AG09319 (cell line): ENCODE measurements around the gene ARID1B.

Experiments used
- DNase-seq: peaks from one replicate; pipeline ENCODE4 v3.0.0-alpha.2; 2010; ENCODE audit warnings: low read depth; ENCODE audit errors: extremely low read depth
- CTCF ChIP-seq: IDR thresholded peaks from 2 replicates; pipeline ENCODE4 v1.5.1; 2011; ENCODE audit warnings: low read depth, mild to moderate bottlenecking, inconsistent platforms, low read length, moderate library complexity

Gene ARID1B

GRCh38 chr6:157063176-157063905 is 286.2 kb downstream of the ARID1B start:
- no peak for DNase-seq
- no peak for TF ChIP-seq CTCF

DNA sequence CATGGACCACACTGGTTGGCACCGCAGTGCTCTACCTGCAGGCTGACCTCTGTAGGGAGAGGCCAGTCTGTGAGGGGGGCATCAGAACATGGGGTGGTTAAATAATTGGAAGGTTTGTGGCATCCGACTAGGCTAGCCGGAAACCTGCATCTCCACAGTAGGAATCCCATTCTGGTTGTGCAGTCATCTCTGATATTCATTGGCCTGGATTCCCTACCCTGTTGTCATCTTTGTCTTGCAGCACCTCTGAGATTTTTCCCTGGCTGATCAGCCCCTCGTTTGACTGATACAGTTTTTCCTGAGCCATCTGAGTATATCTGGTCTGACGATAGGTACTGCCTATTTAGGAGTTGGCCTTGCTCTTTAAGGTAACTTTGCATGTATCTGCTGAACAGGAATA is 286.7 kb downstream of the ARID1B start:
- TF ChIP-seq CTCF = no peak
- no peak for DNase-seq

DNA sequence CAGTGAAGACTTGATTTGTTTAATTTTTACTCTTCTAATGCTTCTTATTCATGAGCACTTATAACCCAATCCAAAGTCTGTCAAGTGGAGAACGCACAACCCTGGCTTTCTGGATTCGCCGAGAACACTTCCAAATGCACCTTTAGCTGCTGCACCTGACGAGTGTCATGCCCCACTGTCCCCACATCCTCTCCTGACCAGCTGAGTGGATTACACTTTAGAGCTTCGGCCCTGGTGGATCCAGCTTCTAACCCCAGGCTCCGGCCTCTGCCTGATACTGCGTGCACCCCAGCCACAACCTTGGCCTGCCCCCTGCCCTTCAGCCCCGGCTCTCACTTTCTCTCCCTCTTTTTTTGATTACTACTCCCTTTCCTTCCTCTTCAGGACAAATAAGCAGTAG is 287.3 kb downstream of the ARID1B start:
- DNase-seq = no peak
- no peak for TF ChIP-seq CTCF

DNA sequence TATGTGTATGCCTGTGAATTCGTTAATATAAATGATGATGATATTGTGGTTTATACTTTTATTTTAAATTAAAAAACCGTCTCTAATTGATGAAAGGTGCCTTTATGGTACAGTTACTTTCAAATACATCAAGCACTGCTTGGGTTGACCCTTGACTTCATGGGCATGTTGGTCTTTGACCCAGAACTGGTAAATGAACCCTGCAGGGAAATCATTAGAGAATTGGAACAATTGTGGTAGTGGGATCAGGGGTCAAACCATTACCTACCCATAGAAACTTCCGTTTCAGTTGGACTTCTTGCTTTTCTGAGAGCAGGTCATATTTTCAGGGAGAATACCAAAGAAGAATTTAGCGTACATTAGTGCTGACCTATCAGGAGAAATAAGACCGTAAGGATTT is 288.2 kb downstream of the ARID1B start:
- DNase-seq = no peak
- no peak for TF ChIP-seq CTCF

DNA sequence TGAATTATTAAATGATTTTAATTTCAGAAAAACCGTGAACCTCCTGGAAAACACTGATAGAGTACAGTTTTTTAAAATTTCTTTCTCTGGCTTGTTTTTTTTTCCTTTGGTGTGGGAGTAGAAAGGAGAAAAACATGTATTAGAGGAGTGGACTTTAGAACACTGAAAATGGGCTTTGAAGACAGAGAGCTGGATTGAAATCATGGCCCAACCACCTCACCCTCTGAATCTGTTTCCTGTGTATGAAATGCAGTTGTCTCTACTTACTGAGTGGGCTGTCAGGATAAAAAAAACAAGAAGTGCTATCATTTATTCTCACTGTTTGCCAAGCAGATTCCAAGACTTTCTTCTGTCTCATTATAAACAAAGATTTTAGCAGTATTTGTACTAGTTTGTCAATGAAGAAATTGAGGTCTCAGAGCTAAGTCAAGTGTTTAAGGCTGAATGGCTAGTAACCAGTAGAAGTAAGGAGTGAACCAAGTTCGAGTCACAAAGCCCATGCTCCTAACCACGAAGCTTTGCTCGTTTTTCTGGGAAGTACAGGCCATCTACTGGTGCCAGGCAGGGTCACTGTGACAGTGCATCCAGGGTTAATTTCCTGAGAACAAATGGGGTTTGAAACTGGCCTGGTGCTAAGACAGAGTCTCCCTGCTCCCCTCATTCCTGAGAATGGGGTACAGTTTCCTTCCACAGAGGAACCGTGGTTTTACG is 289.8 kb downstream of the ARID1B start:
- TF ChIP-seq CTCF = no peak
- no peak for DNase-seq

GRCh38 chr6:157067507-157067906 is 290.3 kb downstream of the ARID1B start:
- TF ChIP-seq CTCF = no peak
- DNase-seq = no peak

GRCh38 chr6:157068691-157069324 is 291.6 kb downstream of the ARID1B start:
- TF ChIP-seq CTCF = no peak
- DNase-seq = no peak
